SK-N-SH (cell line): ENCODE results near the gene PROSER1. TPM values are rescaled to one million over a fixed set of nuclear protein-coding genes. Genes with fewer than 3 reads are reported as not detected.

Experiments used
- CTCF ChIA-PET: fragments of 300-600, 350-600 bp; formaldehyde crosslinking; extraction: SDS; loops from one replicate; lab custom pipeline; 2021; lab: Yijun Ruan, JAX
- POLR2A ChIA-PET: fragments of 350-600 bp; sonication (Branson Sonifier 250); formaldehyde crosslinking; extraction: SDS; loops from one replicate; lab custom pipeline; 2020; ENCODE audit warnings: antibody characterized with exemption, inconsistent platforms; lab: Yijun Ruan, JAX
- DNase-seq: peaks from one replicate; pipeline ENCODE4 v3.0.0; 2012
- H2AFZ ChIP-seq: fragments of 200-600 bp; sonication (generic); 2 replicates; pipeline ENCODE4 v1.8.1; 2016; ENCODE audit warnings: antibody characterized with exemption, mild to moderate bottlenecking, low read depth
- H3F3A ChIP-seq: fragments of 200-600 bp; sonication (generic); replicated peaks from 2 replicates; pipeline ENCODE3; 2016; ENCODE audit warnings: antibody characterized with exemption, mild to moderate bottlenecking; ENCODE audit not compliant: insufficient read depth
- H3K27ac ChIP-seq, 2 experiments: fragments of 200-500 bp in 1 of 2; fragments of 200-600 bp in 1 of 2; sonication (Bioruptor generic) in 1 of 2; sonication (generic), shearing (Covaris generic) in 1 of 2; 2 replicates each; pipeline versions ENCODE4 v1.5.1 to v1.6.1; 2014 to 2016; ENCODE audit warnings: low read depth in 2 of 2, inconsistent platforms in 1 of 2, low read length in 1 of 2, mild to moderate bottlenecking in 1 of 2, mixed read lengths in 1 of 2
- H3K27me3 ChIP-seq: fragments of 200-600 bp; sonication (generic), shearing (Covaris generic); 2 replicates; pipeline ENCODE4 v1.6.1; 2016; ENCODE audit warnings: mixed run types; ENCODE audit not compliant: insufficient read depth
- H3K36me3 ChIP-seq, 2 experiments: fragments of 200-500 bp in 1 of 2; fragments of 200-600 bp in 1 of 2; sonication (Bioruptor generic) in 1 of 2; sonication (generic) in 1 of 2; replicated peaks in 1 of 2; 2 replicates each; pipeline versions ENCODE3 to v1.5.1; 2014 to 2016; ENCODE audit warnings: low read length in 1 of 2, mild to moderate bottlenecking in 1 of 2; ENCODE audit not compliant: insufficient read depth in 2 of 2, control insufficient read depth in 1 of 2
- H3K4me1 ChIP-seq, 2 experiments: fragments of 200-500 bp in 1 of 2; fragments of 200-600 bp in 1 of 2; sonication (Bioruptor generic) in 1 of 2; sonication (generic), shearing (Covaris generic) in 1 of 2; 2 replicates each; pipeline versions ENCODE4 v1.5.1 to v1.6.1; 2014 to 2016; ENCODE audit warnings: low read depth in 1 of 2, low read length in 1 of 2, mixed run types in 1 of 2; ENCODE audit not compliant: insufficient read depth in 2 of 2, control insufficient read depth in 1 of 2
- H3K4me2 ChIP-seq: fragments of 200-600 bp; sonication (generic), shearing (Covaris generic); 2 replicates; pipeline ENCODE4 v1.6.1; 2017; ENCODE audit warnings: mixed run types
- H3K4me3 ChIP-seq, 2 experiments: fragments of 200-500 bp in 1 of 2; fragments of 200-600 bp in 1 of 2; sonication (Bioruptor generic) in 1 of 2; sonication (generic), shearing (Covaris generic) in 1 of 2; 2 replicates each; pipeline versions ENCODE4 v1.5.1 to v1.8.1; 2014 to 2016; ENCODE audit warnings: low read depth in 2 of 2, inconsistent platforms in 1 of 2, low read length in 1 of 2, mild to moderate bottlenecking in 1 of 2, mixed read lengths in 1 of 2, moderate library complexity in 1 of 2
- H3K79me2 ChIP-seq: fragments of 200-600 bp; sonication (generic); 2 replicates; pipeline ENCODE4 v1.8.1; 2017; ENCODE audit warnings: mild to moderate bottlenecking; ENCODE audit not compliant: insufficient read depth
- H3K9ac ChIP-seq: fragments of 200-600 bp; sonication (generic); 2 replicates; pipeline ENCODE4 v1.6.1; 2017; ENCODE audit warnings: mixed run types
- H3K9me2 ChIP-seq: fragments of 200-600 bp; sonication (generic); 2 replicates; pipeline ENCODE4 v1.6.1; 2017; ENCODE audit warnings: mixed run types
- H3K9me3 ChIP-seq: fragments of 200-600 bp; sonication (generic); 2 replicates; pipeline ENCODE4 v1.6.1; 2017; ENCODE audit warnings: mixed run types, mild to moderate bottlenecking, moderate library complexity
- H4K20me1 ChIP-seq: fragments of 200-600 bp; sonication (generic); 2 replicates; pipeline ENCODE4 v1.6.1; 2017; ENCODE audit warnings: mild to moderate bottlenecking, mixed run types; ENCODE audit not compliant: insufficient read depth
- FOXJ3 ChIP-seq: sonication (generic); formaldehyde crosslinking; IDR thresholded peaks from 2 replicates; pipeline ENCODE4 v1.5.1; 2020; ENCODE audit warnings: mild to moderate bottlenecking, missing genetic modification reagents
- FOXM1 ChIP-seq: IDR thresholded peaks from 2 replicates; pipeline ENCODE4 v1.4.0; 2012; ENCODE audit warnings: low read depth, mild to moderate bottlenecking
- IRF3 ChIP-seq: fragments of 150-350 bp; IDR thresholded peaks from 2 replicates; pipeline ENCODE4 v1.6.1; 2016; ENCODE audit warnings: mild to moderate bottlenecking, low read depth, low read length
- JUND ChIP-seq: IDR thresholded peaks from 2 replicates; pipeline ENCODE4 v1.4.0; 2012
- MEF2A ChIP-seq: IDR thresholded peaks from 2 replicates; pipeline ENCODE4 v1.4.0; 2012; ENCODE audit warnings: low read depth, borderline replicate concordance
- NFIC ChIP-seq: IDR thresholded peaks from 2 replicates; pipeline ENCODE4 v1.4.0; 2012; ENCODE audit warnings: borderline replicate concordance
- NRF1 ChIP-seq: IDR thresholded peaks from 2 replicates; pipeline ENCODE4 v1.6.1; 2012; ENCODE audit warnings: low read depth, mild to moderate bottlenecking, low read length
- RAD21 ChIP-seq: IDR thresholded peaks from 2 replicates; pipeline ENCODE4 v1.6.1; 2012; ENCODE audit warnings: mild to moderate bottlenecking, low read length
- RCOR1 ChIP-seq: fragments of 150-350 bp; IDR thresholded peaks from 2 replicates; pipeline ENCODE4 v1.6.1; 2017; ENCODE audit warnings: antibody characterized with exemption, low read length
- TEAD4 ChIP-seq: IDR thresholded peaks from 2 replicates; pipeline ENCODE4 v1.4.0; 2012; ENCODE audit warnings: mild to moderate bottlenecking, borderline replicate concordance; ENCODE audit not compliant: insufficient read depth
- USF1 ChIP-seq: IDR thresholded peaks from 2 replicates; pipeline ENCODE4 v1.4.0; 2012; ENCODE audit warnings: low read depth, borderline replicate concordance
- YY1 ChIP-seq: IDR thresholded peaks from 2 replicates; pipeline ENCODE4 v1.4.0; 2012; ENCODE audit warnings: low read depth, mild to moderate bottlenecking
- ZBTB33 ChIP-seq: IDR thresholded peaks from 2 replicates; pipeline ENCODE4 v1.4.0; 2012; ENCODE audit warnings: low read depth, borderline replicate concordance
- WGBS: methylation state at CpG from one replicate; pipeline ENCODE4 v1.1.6; 2017; ENCODE audit warnings: low lambda C conversion rate; 5-methylcytosine and 5-hydroxymethylcytosine counted together
- polyA plus RNA-seq, 3 experiments: library from polyadenylated mRNA; depleted of rRNA; stranded (reverse); fragments of >200 nt; gene quantifications; 2 replicates each; pipeline ENCODE4 v1.2.3, GENCODE V29; 2012
- TF ChIP-seq, protein P1 (sequence below): IDR thresholded peaks from 2 replicates; pipeline ENCODE4; 2012
- TF ChIP-seq, protein P2 (sequence below): fragments of 200-600 bp; sonication (generic); IDR thresholded peaks from 2 replicates; pipeline ENCODE4 v1.6.1; 2017; ENCODE audit warnings: antibody characterized with exemption, mild to moderate bottlenecking, moderate library complexity

PROSER1 gene
- polyA plus RNA-seq, 1 of the 3 experiments (the other 2 are of a cell fraction): 14.8 TPM

- H2AFZ ChIP-seq: no peak overlapping the region
- no peaks in the 10 kb centered on the region for H3K9me2 ChIP-seq
- no peaks in the 10 kb centered on the region for H3K27me3 ChIP-seq
- H3K9me3 ChIP-seq: no peaks in the 10 kb centered on the region
- no peaks in the 10 kb centered on the region for H3K4me1 ChIP-seq
- no peaks in the 10 kb centered on the region for H3K79me2 ChIP-seq
- H3F3A ChIP-seq: no peaks in the 10 kb centered on the region
- DNase-seq: peak; percentile 3
- 43% methylated on average over 4 of the region's 4 CpGs for WGBS
- H3K36me3 ChIP-seq: no peaks in the 10 kb centered on the region
- peak; percentile 60 for TF ChIP-seq RAD21
- TF ChIP-seq FOXM1: no peak
- no peak for TF ChIP-seq ZBTB33
- TF ChIP-seq, all 33 proteins: peak for 1
- no peak overlapping the region for H3K27ac ChIP-seq
- no peak overlapping the region for H3K4me2 ChIP-seq
- ChIA-PET CTCF (interaction anchor here (0.7 to 3.0 kb wide), 11 partner anchors 9 to 1567 kb away, joined by 3 to 29 read pairs (median 5); no protein-coding TSS in a partner anchor), POLR2A (no interaction called here)
- H4K20me1 ChIP-seq: no peaks in the 10 kb centered on the region
- no peak overlapping the region for H3K4me3 ChIP-seq
- no peak overlapping the region for H3K9ac ChIP-seq
Measured at GRCh38 chr13:38970380-38971051, 67.4 kb downstream of the PROSER1 start.

GRCh38 chr13:38969187-38969586, 68.7 kb downstream of the PROSER1 start:
- H3K9me3 ChIP-seq: no peaks in the 10 kb centered on the region
- 5% methylated on average over 2 of the region's 2 CpGs for WGBS
- H3K4me1 ChIP-seq: no peaks in the 10 kb centered on the region
- no peak overlapping the region for H3K27ac ChIP-seq
- H3K9ac ChIP-seq: no peak overlapping the region
- H3K79me2 ChIP-seq: no peaks in the 10 kb centered on the region
- TF ChIP-seq RCOR1 (no peak), NFIC (no peak), NRF1 (no peak), YY1 (no peak), IRF3 (no peak), USF1 (no peak), TEAD4 (no peak), JUND (no peak), FOXJ3 (CRISPR knock-in tag) (no peak), MEF2A (no peak), FOXM1 (no peak)
- TF ChIP-seq, protein P1, sequence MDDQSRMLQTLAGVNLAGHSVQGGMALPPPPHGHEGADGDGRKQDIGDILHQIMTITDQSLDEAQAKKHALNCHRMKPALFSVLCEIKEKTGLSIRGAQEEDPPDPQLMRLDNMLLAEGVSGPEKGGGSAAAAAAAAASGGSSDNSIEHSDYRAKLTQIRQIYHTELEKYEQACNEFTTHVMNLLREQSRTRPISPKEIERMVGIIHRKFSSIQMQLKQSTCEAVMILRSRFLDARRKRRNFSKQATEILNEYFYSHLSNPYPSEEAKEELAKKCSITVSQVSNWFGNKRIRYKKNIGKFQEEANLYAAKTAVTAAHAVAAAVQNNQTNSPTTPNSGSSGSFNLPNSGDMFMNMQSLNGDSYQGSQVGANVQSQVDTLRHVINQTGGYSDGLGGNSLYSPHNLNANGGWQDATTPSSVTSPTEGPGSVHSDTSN: no peak
- TF ChIP-seq, protein P2, sequence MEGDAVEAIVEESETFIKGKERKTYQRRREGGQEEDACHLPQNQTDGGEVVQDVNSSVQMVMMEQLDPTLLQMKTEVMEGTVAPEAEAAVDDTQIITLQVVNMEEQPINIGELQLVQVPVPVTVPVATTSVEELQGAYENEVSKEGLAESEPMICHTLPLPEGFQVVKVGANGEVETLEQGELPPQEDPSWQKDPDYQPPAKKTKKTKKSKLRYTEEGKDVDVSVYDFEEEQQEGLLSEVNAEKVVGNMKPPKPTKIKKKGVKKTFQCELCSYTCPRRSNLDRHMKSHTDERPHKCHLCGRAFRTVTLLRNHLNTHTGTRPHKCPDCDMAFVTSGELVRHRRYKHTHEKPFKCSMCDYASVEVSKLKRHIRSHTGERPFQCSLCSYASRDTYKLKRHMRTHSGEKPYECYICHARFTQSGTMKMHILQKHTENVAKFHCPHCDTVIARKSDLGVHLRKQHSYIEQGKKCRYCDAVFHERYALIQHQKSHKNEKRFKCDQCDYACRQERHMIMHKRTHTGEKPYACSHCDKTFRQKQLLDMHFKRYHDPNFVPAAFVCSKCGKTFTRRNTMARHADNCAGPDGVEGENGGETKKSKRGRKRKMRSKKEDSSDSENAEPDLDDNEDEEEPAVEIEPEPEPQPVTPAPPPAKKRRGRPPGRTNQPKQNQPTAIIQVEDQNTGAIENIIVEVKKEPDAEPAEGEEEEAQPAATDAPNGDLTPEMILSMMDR: no peak
- H3F3A ChIP-seq: no peaks in the 10 kb centered on the region
- no peaks in the 10 kb centered on the region for H3K27me3 ChIP-seq
- no peaks in the 10 kb centered on the region for H3K36me3 ChIP-seq
- H3K4me2 ChIP-seq: no peak overlapping the region
- POLR2A ChIA-PET: no interaction called here
- CTCF ChIA-PET: interaction anchor here (1.3 to 3.0 kb wide), 5 partner anchors 11 to 647 kb away, joined by 5 to 29 read pairs (median 12); no protein-coding TSS in a partner anchor
- no peak overlapping the region for H3K4me3 ChIP-seq
- no peak for DNase-seq
- H3K9me2 ChIP-seq: no peaks in the 10 kb centered on the region
- no peaks in the 10 kb centered on the region for H4K20me1 ChIP-seq
- no peak overlapping the region for H2AFZ ChIP-seq
